ENCODE results near the gene OR10G7. TPM values are rescaled to one million over a fixed set of nuclear protein-coding genes. Genes with fewer than 3 reads are reported as not detected.

OR10G7 gene, protein sequence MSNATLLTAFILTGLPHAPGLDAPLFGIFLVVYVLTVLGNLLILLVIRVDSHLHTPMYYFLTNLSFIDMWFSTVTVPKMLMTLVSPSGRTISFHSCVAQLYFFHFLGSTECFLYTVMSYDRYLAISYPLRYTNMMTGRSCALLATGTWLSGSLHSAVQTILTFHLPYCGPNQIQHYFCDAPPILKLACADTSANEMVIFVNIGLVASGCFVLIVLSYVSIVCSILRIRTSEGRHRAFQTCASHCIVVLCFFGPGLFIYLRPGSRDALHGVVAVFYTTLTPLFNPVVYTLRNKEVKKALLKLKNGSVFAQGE
- not detected in 2 replicates for total RNA-seq

GRCh38 chr11:124041254-124041653, at the start of gene OR10G7:
Gene OR10G7 (minus strand): TSS chr11:124041325. CDS start chr11:124039001, 2,324 bp downstream.
- intact Hi-C loops (cut with micrococcal nuclease) = no loop called here

DNA sequence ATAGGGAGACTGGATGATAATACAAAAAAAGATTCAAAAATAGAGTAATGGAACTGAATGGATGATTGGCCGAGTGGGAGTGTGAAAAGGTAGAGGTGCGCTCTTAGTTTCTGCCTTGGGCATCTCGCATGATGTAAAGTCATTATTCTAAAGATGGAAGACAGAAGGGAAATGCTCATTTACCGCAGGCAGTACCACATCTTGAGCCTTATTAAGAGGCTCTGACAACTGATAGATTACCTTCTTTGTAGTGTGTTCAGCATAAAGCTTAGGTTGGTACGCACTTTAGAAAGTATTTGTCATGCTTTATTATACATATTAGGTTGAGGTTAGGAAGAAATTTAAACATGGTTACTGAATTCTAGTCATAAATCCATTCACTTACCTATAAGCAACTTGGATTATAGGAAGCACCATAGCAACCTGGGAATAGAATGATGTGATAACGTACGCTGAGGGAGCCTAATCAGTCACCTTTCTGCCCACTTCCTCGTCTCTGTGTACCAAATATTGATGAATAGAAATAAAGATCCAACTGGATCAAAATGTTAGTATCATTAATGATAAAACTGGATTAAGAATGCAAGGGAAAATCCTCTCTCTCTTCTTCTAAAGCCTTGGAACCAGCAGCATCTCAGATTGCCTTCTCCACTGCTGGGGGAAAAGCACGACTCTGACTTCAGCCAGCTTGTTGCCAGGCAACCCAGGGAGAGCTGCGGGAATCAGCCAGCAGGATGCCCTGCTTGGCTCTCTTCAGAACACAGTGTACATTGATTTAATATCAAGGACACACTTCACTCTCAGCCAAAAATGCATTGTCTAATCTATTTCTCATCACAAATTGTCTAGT, 45.1 kb upstream of the OR10G7 start:
- intact Hi-C loops (cut with micrococcal nuclease) = no loop called here

DNA sequence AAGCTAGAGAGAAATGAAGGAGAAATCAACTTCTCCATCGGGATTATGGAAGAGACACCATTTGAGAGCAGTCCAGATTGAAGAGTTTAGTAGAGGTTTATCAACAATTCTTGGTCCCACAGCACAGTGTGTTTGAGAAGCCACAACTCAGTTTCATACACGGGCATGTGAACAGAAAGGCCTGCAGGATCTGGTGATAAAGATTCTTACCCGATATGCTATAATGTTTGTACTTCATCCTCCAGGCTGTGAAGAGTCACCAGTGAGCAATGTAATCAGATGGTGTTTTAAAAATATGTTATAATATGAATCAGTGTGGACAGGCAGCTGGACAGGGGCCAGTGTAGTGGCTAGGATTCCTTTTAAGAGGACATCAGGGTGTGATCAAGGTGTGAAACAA, 44.5 kb upstream of the OR10G7 start:
- intact Hi-C loops (cut with micrococcal nuclease) = no loop called here

GRCh38 chr11:124082371-124082770, 41.2 kb upstream of the OR10G7 start:
- intact Hi-C loops (cut with micrococcal nuclease) = no loop called here

DNA sequence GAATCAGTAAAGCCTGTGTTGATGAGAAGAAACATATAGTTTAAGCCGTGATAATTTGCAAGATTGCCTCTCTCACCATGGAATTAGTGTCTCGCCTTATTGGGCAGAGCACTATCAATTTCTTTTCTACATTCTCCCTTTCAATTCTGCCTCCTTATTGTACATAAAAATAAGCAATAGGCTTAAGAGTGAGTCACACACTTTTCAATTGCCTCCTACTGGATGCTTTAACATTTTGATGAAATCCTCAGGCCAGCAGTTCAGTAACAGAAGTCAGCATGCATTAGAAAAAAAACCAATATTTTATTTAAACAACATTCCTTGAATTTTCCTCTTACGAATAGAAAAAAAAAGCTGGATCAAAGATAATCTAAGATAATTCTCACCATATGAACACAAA, 40.4 kb upstream of the OR10G7 start:
- intact Hi-C loops (cut with micrococcal nuclease) = no loop called here

- intact Hi-C loops (cut with micrococcal nuclease) = no loop called here
Measured at GRCh38 chr11:124080327-124081001, 39.3 kb upstream of the OR10G7 start.

- intact Hi-C loops (cut with micrococcal nuclease) = no loop called here
Measured at GRCh38 chr11:124079631-124080326, 38.7 kb upstream of the OR10G7 start.

- intact Hi-C loops (cut with micrococcal nuclease) = no loop called here
Measured at GRCh38 chr11:124078591-124078990, 37.5 kb upstream of the OR10G7 start.

DNA sequence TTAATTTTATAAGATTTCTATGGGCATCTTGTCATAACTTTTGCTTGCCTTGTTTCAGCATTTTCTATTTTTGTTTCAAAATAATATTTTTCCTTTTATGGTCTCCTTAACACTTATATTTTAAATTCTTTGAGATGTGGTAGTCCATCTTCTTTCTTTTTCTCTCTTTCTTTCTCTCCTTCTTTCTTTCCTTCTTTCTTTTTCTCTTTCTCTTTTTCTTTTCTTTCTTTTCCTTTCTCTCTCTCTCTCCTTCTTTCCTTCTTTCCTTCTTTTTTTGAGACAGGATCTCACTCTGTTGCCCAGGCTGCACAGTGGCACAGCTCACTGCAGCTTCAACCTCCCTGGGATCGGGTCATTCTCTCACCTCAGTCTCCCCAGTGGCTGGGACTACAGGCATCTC, 36.1 kb upstream of the OR10G7 start:
- intact Hi-C loops (cut with micrococcal nuclease) = no loop called here

DNA sequence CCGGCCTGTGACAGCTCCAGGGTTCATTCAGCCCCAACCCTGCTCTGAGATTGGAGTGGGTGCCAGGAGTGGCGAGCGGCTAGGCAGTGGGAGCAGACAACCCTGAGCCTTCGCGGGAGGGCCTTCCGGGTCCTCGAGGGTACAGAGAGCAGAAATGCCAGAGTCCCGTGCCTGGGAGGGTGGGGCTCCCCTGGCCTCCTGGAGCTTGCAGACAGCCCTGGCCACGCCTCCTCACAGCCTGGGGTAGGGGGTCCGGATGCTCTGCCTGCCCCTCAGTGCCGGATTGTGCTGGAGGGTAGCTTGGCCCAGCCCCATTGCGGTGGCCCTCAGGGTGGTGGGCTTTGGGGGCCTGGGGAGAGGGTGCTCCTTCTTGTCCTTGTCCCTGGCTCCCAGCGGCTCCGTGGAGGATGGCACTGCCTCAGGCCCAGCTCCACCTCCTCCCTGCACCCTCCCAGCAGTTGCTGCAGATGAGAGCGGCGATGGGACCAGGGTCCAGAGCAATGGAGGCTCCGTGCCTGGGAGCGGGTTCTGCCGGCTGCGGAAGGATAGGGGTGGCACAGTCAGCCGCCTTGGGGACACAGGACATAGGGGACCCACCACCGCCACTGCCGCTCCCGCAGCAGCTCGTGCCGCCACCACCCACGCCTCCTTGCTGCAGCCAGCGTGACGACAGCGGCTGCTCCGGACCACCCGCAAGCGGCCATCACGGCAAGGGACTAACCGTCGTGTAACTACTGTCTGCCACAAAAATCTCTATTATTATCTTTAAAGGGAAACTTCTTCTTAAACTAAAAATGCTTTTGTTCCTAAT, 34.9 kb upstream of the OR10G7 start:
- intact Hi-C loops (cut with micrococcal nuclease) = no loop called here

DNA sequence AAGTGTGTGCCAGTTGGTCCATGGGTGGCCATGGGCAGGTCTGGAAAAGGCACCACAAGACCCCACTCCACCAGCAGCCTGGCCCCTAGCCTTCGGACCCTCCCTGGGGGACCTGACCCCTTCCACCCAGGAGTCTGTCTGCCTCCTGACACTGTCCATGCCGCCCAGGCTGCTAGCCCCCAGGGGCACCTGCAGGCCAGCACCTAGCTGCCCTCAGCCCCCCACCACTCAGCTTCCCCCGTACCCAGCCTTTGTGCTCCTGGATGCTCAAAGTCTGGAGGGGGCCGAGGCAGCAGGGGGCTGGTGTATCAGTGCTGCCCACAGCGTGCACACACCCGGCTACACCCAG, 34.3 kb upstream of the OR10G7 start:
- intact Hi-C loops (cut with micrococcal nuclease) = no loop called here

DNA sequence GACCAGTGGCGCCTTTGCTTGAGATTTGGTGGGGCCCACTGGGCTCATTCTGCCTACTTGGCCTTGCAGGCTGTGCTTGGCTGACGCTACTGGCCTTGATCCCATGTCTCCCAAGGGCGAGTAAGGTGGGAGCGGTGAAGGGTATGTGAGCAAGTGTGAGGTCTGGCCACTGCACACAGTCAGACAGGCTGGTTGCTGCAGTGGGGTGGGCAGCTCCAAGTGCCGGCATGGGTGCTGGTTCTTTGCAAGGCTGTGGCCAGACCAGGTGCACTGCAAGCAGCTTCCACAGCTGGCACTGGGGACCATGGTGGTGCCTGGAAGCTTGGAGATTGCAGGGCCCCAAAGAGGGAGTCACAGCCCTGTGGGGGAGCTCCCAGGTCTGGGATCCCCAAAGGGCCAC, 33.4 kb upstream of the OR10G7 start:
- intact Hi-C loops (cut with micrococcal nuclease) = loop anchor here (5.0 kb wide), 1 partner anchor 513 kb away; no protein-coding TSS in a partner anchor

DNA sequence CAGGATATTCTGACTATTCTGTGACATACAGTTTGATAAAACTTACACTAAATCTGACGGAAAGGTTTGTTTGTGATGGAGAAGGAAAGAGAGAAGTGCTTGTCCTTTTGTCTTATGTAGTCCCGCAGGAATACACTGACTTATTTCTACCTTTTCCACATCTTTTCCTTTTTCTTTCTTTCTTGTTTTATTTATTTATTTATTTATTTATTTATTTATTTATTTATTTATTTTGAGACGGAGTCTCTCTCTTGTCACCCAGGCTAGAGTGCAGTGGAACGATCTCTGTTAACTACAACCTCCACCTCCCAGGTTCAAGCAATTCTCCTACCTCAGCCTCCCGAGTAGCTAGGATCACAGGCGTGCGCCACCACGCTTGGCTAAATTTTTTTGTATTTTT, 31.0 kb upstream of the OR10G7 start:
- intact Hi-C loops (cut with micrococcal nuclease) = loop anchor here (5.0 kb wide), 1 partner anchor 515 kb away; no protein-coding TSS in a partner anchor

GRCh38 chr11:124071623-124071948, 30.5 kb upstream of the OR10G7 start:
- intact Hi-C loops (cut with micrococcal nuclease) = loop anchor here (1.0 to 5.0 kb wide), 4 partner anchors 44 to 516 kb away; partner anchors contain the start of gene VWA5A

DNA sequence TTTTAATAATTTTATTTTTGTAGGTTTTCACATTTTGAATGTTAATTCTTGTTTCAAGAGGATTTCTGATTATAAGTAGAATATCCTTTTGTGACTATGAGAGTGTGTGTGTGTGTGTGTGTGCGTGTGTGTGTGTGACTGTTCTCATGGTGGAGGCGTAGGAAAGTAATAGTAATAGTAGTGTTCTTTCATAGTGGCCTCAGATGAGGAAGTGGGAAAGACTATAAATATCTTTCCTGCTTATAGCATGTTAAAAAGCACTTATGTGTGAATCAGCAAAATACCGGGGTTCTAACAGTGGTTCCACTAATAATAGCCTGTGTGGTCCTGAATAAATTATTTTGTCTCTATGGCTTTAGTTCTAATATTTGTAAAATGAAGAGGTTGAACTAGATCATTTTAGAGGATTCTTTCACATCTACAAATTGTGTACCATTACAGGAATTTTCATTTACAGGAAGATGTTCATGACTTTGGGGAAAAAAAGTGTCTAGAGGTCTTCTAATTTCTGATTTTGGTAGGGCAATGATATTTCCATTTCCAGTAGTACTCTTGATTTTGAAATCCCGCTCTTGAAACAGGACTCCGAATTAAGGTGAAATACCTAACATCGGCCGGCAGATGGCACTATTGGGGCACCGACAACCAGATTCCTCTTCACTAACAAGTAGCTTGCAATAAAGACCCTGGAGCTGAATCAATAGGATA, 29.9 kb upstream of the OR10G7 start:
- intact Hi-C loops (cut with micrococcal nuclease) = loop anchor here (1.0 to 5.0 kb wide), 4 partner anchors 44 to 516 kb away; partner anchors contain the start of gene VWA5A

DNA sequence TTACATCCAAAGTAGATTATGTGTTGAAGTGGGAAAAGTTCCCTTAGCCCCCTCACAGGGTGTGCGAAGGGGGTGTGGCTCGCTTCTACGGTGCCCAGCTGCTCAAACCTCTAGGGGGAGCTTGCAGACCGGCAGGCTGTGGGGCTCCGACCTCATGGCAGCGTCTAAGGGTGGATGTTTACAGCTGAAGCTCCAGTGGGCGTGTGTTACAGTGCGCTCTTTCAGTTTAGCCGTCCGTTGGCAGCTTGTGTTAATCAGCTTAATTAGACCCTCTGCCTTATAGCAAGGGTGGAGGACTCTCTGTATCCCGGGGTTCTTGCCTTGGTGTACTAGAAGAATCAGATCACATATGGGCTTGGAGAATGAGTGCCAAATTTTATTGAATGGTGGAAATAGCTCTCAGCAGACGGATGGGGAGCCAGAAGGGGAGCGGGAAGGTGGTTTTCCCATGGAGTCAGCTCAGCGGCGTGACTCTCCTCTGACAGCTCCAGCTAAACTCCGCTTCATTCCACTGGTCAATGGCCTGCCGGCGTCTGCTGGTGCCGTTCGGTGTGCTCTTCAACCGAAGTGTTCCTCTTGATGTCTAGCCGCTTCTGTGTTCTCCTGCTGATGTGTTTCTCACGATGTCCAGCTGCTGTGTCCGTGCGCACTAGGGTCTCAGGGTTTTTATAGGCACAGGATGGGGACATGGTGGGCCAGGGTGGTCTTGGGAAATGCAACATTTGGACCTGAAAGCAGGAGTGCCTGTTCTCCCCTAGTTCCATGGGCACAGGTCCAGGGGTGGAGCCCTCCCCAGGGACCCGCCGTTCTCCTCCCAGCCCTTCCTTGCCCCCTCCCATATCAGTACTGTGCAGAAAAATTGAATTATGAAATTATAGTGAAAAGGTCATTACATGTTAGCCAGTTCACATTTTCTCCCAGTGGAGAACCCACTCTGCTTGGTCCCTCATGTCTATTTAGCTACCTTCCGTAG, 28.6 kb upstream of the OR10G7 start:
- intact Hi-C loops (cut with micrococcal nuclease) = loop anchor here (2.0 to 10.0 kb wide), 3 partner anchors 207 to 518 kb away; no protein-coding TSS in a partner anchor

DNA sequence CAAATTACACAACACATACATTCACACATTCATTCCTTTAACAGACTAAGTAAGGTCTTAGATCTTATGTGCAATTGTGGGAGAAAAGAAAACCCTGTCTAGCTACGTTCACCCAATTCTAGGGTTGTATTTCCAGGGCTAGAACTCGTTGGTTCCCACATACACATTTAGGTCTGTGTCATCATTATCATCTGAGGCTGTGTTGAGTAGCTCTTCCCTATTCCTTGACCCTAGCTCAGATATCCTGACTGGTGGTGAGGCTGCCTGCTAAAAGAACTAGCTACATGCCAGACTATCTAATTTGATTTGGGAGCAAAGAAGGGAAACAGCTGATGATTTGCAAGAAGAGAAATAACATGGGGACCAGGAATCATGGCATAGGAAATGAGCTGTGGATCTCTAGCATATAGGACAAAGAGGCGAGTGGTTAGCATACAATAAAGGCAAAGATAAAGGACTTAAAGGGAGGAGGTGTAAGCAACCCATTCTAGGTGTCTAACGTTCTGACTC, 27.5 kb upstream of the OR10G7 start:
- intact Hi-C loops (cut with micrococcal nuclease) = loop anchor here (10.0 kb wide), 1 partner anchor 336 kb away; no protein-coding TSS in a partner anchor

GRCh38 chr11:124052966-124053365, 11.8 kb upstream of the OR10G7 start:
- intact Hi-C loops (cut with micrococcal nuclease) = no loop called here

Measured in T-helper 2 cell treated with Interferon-gamma antibody and Interleukin-4, amounts not matched to agents 100 ng/mL and 5 ng/mL, for 36 hours (primary cell).